SU-DHL-6 (cell line): ENCODE data around the gene STX18.

Experiments
- H2AFZ ChIP-seq: fragments of 200-600 bp; sonication (generic); 2 replicates; pipeline ENCODE4 v1.6.1; 2014; ENCODE audit warnings: low read depth, mild to moderate bottlenecking, moderate library complexity, mixed read lengths, antibody characterized with exemption, low read length; ENCODE audit not compliant: severe bottlenecking
- H3F3A ChIP-seq: fragments of 200-600 bp; shearing (Covaris generic); 2 replicates; pipeline ENCODE4 v1.6.0; 2016; ENCODE audit warnings: antibody characterized with exemption, mild to moderate bottlenecking; ENCODE audit not compliant: insufficient read depth
- H3K27ac ChIP-seq: fragments of 200-600 bp; sonication (generic); 2 replicates; pipeline ENCODE4 v1.5.1; 2016; ENCODE audit warnings: low read depth, mild to moderate bottlenecking, low read length, moderate library complexity, mixed read lengths
- H3K27me3 ChIP-seq: fragments of 200-600 bp; sonication (generic), shearing (Covaris generic); 2 replicates; pipeline ENCODE4 v1.6.0; 2014; ENCODE audit warnings: mild to moderate bottlenecking, low read length
- H3K36me3 ChIP-seq: fragments of 200-600 bp; sonication (generic); 2 replicates; pipeline ENCODE4 v1.6.1; 2014; ENCODE audit warnings: mild to moderate bottlenecking, low read length, mixed read lengths
- H3K4me2 ChIP-seq: fragments of 300-600, 200-600 bp; shearing (Covaris generic), sonication (generic); 2 replicates; pipeline ENCODE4 v1.6.0; 2014; ENCODE audit warnings: low read length, low read depth, mild to moderate bottlenecking; ENCODE audit not compliant: poor library complexity, severe bottlenecking
- H3K4me3 ChIP-seq: fragments of 200-600 bp; sonication (generic); 2 replicates; pipeline ENCODE4 v1.5.1; 2014; ENCODE audit warnings: antibody characterized with exemption, low read length, mild to moderate bottlenecking, mixed read lengths; ENCODE audit not compliant: insufficient read depth, poor library complexity, severe bottlenecking
- H3K79me2 ChIP-seq: fragments of 200-600 bp; sonication (generic); 2 replicates; pipeline ENCODE4 v1.6.1; 2014; ENCODE audit warnings: mild to moderate bottlenecking, low read length, moderate library complexity; ENCODE audit not compliant: insufficient read depth
- H3K9ac ChIP-seq: fragments of 200-600 bp; sonication (generic); 2 replicates; pipeline ENCODE4 v1.7.0; 2014; ENCODE audit warnings: mild to moderate bottlenecking, low read length
- H3K9me2 ChIP-seq: fragments of 200-600 bp; sonication (generic); replicated peaks from 2 replicates; pipeline ENCODE4 v1.6.1; 2014; ENCODE audit warnings: low read length; ENCODE audit not compliant: insufficient read depth
- H3K9me3 ChIP-seq: fragments of 200-600 bp; sonication (generic); 2 replicates; pipeline ENCODE4 v1.6.1; 2014; ENCODE audit warnings: low read length, mixed read lengths; ENCODE audit not compliant: insufficient read depth
- H4K20me1 ChIP-seq: fragments of 200-600 bp; sonication (generic); 2 replicates; pipeline ENCODE4 v1.6.1; 2014; ENCODE audit warnings: low read depth, mild to moderate bottlenecking, antibody characterized with exemption, low read length, moderate library complexity, mixed read lengths
- CTCF ChIP-seq: fragments of 200-600 bp; sonication (generic); IDR thresholded peaks from one replicate; pipeline ENCODE4 v1.5.1; 2017; ENCODE audit warnings: antibody characterized with exemption, mild to moderate bottlenecking, low read length, moderate library complexity; ENCODE audit not compliant: insufficient read depth, poor library complexity, severe bottlenecking
- EZH2phosphoT487 ChIP-seq: fragments of 200-600 bp; sonication (generic), shearing (Covaris generic); conservative IDR thresholded peaks from 2 replicates; pipeline ENCODE4 v1.6.1; 2018; ENCODE audit warnings: mild to moderate bottlenecking, antibody characterized with exemption, low read length, moderate library complexity, mixed read lengths

Gene STX18

DNA sequence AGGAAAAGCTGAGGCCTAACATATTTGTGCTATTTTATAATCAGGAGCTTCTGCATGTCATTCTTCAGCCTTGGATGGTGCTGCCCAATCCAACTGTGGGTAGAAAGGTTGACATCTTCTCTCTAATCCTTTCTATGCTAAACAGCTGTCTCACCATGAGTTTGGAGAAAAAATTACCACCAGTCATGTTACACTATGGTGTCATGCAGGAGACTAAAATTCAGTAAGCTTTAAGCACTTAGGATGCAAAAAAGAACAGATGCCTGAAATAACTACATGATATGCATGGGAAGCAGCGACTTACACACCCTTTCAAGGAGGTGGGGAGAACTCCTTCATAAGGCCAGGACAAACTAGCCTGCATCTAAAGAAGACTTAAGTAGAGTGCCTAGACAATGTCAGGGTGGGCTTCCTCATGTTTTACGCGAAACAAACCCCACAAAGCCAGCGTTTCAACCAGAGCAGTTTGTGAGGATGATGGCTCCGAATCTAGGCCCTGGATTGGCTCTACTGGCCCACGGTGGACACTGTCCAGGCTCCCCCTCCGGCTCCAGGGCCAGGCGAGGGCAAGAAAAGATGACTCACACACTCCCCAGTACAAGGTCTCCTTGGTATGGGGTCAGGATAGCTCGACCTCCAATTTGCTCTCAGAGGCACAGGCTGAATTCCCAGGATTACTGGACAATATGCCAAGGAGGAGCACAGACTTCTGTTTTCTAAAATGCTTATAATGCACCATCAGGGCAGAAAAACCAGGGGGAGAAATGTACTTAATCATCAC lies 45.1 kb downstream of the STX18 start:
- no peaks in the 10 kb centered on the region for H3K79me2 ChIP-seq

DNA sequence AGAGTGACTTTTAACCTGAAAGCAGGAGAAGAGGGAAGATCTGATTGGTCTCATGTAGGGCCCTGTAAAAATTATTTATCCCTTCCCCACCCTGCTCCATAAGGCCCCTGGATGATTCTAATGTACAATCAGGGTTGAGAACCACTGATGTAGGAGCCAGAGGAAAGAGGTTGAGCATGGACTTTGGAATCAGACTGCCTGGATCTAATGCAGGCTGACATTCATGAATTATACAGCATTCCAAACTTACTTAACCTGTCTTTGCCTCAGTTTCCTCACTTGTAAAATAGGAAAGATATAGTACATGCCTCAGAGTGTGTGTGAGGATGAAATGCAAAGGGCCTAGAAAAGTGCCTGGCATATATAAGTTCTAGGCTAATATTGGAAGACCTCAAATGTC lies 47.0 kb downstream of the STX18 start:
- Histone ChIP-seq H3K9ac (no peak overlapping the region), H2AFZ (no peak overlapping the region), H3K36me3 (no peaks in the 10 kb centered on the region), H3K27me3 (no peaks in the 10 kb centered on the region), H3K4me2 (no peak overlapping the region), H3K9me3 (no peaks in the 10 kb centered on the region), H3K79me2 (no peaks in the 10 kb centered on the region), H3K4me3 (no peak overlapping the region), H3K27ac (no peak overlapping the region), H3F3A (peaks cover 3% of the 10 kb centered on the region; the same call in 1 of the 2 replicates), H3K9me2 (no peaks in the 10 kb centered on the region), H4K20me1 (0 out of 2 replicates have a peak, but pooled peaks cover 10% of the 10 kb centered on the region)
- TF ChIP-seq EZH2phosphoT487 (no peak), CTCF (no peak)

More for the DNA sequence above, 45.1 kb downstream of the STX18 start:
- H3K27ac ChIP-seq, result no peak overlapping the region
- H3K36me3 ChIP-seq, result no peaks in the 10 kb centered on the region
- no peaks in the 10 kb centered on the region for H3K9me3 ChIP-seq
- H2AFZ ChIP-seq, result no peak overlapping the region
- peaks cover 10% of the 10 kb centered on the region; the same call in 1 of the 2 replicates for H4K20me1 ChIP-seq
- TF ChIP-seq EZH2phosphoT487 (no peak), CTCF (no peak)
- H3F3A ChIP-seq, result no peaks in the 10 kb centered on the region
- no peak overlapping the region for H3K4me3 ChIP-seq
- H3K4me2 ChIP-seq, result no peak overlapping the region
- H3K27me3 ChIP-seq, result no peaks in the 10 kb centered on the region
- H3K9me2 ChIP-seq, result no peaks in the 10 kb centered on the region
- H3K9ac ChIP-seq, result no peak overlapping the region

GRCh38 chr4:4492161-4492847 lies 49.5 kb downstream of the STX18 start:
- H4K20me1 ChIP-seq, result 0 out of 2 replicates have a peak, but pooled peaks cover 5% of the 10 kb centered on the region

More at GRCh38 chr4:4492161-4492847, 49.5 kb downstream of the STX18 start:
- H3K79me2 ChIP-seq, result no peaks in the 10 kb centered on the region
- no peaks in the 10 kb centered on the region for H3K36me3 ChIP-seq
- no peak for TF ChIP-seq CTCF
- H3K9me3 ChIP-seq, result no peaks in the 10 kb centered on the region
- H3K4me2 ChIP-seq, result peak overlapping the region; percentile 85
- H3F3A ChIP-seq, result peaks cover 9% of the 10 kb centered on the region; the same call in 1 of the 2 replicates
- H3K9me2 ChIP-seq, result no peaks in the 10 kb centered on the region
- H2AFZ ChIP-seq, result no peak overlapping the region
- H3K4me3 ChIP-seq, result no peak overlapping the region
- peak overlapping the region; percentile 53; the same call in 1 of the 2 replicates for H3K27ac ChIP-seq
- no peaks in the 10 kb centered on the region for H3K27me3 ChIP-seq
- peak overlapping the region; percentile 35; the same call in 1 of the 2 replicates for H3K9ac ChIP-seq
